Measurements from ENCODE around the gene MYO10. TPM values are rescaled to one million over a fixed set of nuclear protein-coding genes. Genes with fewer than 3 reads are reported as not detected.
"Not testable (repeated sequence)": the region's sequence is repeated elsewhere in the genome, so short reads cannot be mapped to it uniquely, and the experiment has no call there.

MYO10 gene
- total RNA-seq, 2 experiments from 2014 or later: 0.04 TPM; not detected in 1

DNA sequence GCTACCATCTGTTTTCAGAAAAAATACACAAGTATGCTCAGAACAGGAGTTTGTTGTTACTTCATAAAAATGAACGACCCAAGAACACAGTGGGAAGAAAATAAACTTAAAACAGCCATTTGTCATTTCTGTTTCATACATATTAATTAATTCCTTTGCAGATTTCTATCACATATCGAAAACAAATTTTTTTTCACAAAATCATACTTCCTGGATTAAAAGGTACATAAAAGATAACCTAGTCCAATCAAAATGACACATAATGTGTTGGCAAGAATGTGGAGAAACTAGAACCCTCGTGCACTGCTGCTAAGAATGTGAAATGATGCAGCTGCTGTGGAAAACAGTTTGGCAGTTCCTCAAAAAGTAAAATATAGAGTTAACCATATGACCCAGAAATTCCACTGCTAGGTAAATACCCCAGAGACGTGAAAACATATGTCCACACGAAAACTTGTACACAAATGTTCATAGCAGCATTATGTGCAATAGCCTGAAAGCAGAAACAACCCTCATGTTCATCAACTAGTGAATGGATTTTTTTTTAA, 46.0 kb downstream of the MYO10 start:
- CTCF ChIA-PET: no interaction called here
- POLR2A ChIA-PET: no interaction called here

DNA sequence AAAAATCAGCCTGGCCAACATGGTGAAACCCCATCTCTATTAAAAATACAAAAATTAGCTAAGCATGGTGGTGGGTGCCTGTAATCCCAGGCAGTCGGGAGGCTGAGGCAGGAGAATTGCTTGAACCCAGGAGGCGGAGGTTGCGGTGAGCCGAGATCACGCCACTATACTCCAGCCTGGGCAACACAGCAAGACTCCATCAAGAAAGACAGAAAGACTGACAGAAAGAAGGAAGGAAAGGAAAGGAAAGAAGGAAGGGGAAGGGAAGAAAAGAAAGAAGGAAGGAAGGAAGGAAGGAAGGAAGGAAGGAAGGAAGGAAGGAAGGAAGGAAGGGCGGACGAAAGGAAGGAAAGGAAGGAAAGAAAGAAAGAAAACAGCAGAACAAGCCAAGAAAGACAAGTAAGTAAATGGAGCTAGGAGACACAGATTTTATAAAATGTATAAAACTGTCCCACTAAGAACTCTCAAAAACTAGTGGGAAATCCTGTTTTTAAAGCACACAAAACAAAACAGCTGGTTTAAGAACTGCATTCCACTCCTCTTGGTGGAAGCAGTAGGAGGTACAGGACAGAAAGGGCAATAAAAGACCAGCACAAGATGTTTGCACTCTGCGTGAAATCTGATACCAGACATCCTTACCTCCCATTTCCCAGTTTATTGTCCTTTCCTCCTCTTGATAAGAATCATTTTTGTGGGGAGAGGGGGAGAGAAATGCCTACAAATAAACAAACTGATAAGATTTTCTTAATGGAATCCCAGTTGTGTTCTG, 46.7 kb downstream of the MYO10 start:
- ChIA-PET POLR2A (no interaction called here), CTCF (no interaction called here)

DNA sequence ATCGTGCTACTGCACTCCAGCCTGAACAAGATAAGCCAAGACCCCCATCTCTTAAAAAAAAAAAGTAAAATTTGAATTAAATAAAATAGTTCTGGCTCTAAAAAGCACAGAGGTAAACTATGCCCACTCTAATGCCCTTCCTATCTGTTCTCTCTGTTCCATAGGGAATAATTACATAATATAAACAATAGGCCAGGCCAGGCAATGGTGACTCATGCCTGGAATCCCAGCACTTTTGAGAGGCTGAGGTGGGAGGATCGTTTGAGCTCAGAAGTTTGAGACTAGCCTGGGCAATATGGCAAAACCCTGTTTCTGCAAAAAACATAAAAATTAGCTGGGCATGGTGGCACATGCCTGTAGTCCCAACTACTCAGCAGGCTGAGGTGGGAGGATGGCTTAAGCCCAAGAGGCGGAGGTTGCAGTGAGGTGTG, 47.4 kb downstream of the MYO10 start:
- ChIA-PET CTCF (no interaction called here), POLR2A (no interaction called here)

DNA sequence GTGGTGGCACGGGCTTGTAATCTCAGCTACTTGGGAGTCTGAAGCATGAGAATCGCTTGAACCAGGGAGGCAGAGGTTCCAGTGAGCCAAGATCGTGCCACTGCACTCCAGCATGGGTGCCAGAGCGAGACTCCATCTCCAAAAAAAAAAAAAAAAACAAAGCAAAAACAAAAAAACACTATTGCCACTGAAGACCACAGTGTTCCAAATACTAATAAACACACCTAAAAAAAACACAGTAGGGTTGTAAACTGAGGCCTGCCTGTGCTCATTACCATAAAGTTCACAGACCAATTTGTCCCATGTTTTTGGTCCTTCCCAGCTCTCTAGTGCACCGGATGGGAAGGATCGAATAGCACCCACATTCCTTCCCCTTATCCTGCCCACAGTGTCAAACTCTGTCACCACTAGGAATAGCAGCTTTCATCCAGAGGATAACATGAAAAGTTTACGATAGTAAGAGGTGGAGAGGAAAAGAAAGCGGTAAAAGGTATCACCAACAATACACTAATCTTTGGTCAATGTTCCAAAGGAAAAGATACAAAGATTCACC, 49.2 kb downstream of the MYO10 start:
- POLR2A ChIA-PET: no interaction called here
- CTCF ChIA-PET: interaction anchor here (0.7 kb wide), 1 partner anchor 18 kb away, joined by 3 read pairs; no protein-coding TSS in a partner anchor

DNA sequence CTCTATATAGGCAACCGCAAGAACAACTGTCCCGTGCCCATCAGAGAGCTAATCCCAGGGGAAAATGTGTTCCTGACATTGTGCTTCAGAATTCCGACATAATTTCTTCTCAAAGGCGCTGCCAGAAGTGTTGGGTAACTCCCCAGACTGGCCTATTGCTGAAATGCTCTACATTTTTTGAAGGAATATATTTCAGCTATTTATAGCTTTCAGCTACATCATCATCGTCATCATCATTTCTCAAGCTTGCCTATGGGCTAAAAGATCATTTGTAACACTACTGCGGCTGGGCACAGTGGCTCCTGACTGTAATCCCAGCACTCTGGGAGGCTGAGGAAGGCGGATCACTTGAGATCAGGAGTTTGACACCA, 49.7 kb downstream of the MYO10 start:
- CTCF ChIA-PET: interaction anchor here (0.7 kb wide), 1 partner anchor 18 kb away, joined by 3 read pairs; no protein-coding TSS in a partner anchor
- POLR2A ChIA-PET: no interaction called here

DNA sequence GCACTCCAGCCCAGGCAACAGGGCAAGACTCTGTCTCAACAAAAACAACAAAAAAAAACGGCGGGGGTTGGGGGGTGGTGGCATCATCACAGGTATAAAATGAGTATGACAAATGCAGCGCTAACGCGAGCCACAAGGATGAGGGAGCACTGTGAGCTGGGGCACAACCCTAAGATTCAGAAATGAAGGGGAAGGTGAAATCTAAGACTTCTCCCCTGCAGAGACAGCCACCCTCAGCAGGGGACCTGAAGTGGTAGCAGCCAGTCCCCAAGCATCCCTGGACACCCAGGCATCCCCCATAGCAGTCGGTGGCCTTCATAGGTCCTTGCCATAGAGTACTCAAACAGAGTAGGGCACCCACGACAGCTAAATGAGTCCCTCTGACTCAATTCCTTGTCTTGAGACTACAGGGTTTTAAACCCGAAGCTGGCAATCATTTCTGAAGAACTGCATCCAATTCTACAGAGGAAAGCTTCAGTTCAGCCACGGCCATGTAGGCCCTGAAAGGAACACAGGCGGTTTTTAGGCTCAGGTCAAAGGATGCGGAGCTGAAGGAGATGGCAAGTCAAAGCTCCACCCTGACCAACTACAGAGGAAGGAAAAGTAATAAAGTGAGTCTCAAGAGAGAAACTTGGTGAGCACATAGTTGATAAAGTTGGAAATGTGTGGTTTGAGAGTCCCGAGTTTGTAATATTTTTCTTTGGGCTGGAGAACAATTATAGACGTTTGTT, 50.3 kb downstream of the MYO10 start:
- ChIA-PET POLR2A (no interaction called here), CTCF (interaction anchor here (0.7 kb wide), 1 partner anchor 19 kb away, joined by 3 read pairs; no protein-coding TSS in a partner anchor)

DNA sequence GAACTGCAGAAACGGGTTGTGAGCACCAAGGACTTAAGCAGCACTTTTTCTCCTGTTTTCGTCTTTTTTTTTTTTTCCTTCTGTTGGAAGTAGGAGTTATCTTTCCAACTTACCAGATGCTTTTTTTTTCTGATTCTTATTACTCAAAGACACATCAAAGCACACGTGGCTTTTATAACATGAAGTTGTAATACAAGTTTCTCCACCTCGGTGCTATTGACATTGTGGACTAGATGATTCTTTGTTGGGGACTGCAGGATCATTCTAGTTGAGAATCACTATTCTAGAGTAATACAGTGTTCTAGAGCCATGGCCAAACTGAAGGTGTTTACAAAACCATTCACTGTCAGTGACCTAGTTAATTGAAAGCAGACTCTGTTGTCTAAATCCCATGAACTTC, 51.5 kb downstream of the MYO10 start:
- ChIA-PET CTCF (no interaction called here), POLR2A (no interaction called here)

DNA sequence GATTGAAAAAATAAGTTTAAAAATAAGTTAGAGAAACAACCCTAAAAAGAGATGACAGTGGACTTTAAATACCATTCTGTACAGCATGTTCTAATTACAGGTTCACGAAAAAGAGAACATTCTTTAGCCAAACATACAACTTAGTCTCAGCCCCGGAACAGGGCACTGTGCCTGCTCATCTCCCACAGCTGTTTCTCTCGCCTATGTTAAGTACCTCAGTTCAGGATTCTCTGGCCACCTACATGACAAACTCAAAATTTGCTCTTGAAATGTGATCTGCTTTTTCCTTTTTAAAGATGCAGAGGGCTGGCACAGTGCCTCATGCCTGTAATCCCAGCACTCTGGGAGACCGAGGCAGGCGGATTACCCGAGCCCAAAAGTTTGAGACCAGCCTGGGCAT, 52.3 kb downstream of the MYO10 start:
- CTCF ChIA-PET: no interaction called here
- POLR2A ChIA-PET: no interaction called here

DNA sequence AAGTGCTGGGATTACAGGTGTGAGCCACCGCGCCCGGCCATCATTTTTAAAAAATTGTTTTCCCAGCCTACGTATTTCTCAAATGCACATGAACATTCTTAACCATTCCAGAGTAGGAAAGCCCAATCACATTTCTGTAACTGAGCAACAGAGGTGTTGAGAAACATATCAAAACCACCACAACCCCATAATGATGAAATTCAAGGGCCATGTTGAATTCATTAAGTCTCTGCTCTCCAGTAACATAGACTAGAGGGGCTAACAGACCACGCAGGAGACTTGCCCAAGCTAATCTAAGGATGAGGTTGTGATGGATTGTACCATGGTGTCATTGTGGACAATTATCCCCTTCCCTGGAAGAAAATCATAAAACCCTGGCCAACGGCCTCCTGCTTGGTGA, 52.9 kb downstream of the MYO10 start:
- ChIA-PET POLR2A (no interaction called here), CTCF (no interaction called here)

DNA sequence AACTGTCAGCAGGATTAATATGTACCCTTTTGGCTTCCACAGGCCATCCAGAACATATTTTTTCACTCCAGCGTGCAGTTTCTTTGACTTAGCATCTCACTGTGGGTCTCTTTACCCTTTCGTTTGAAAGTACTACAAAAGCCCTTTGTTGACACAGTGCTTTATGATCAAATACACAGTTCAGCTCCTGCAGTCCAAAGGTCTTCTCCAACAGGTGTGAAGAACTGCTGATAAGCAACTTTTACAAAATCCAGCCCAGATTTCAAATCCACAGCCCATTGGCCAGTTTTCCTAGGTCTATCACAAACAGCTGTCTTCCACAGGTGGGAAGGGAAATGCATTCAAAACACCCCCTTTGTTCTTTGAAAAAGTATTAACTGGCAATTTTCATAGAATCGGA, 54.8 kb downstream of the MYO10 start:
- POLR2A ChIA-PET: no interaction called here
- CTCF ChIA-PET: no interaction called here

DNA sequence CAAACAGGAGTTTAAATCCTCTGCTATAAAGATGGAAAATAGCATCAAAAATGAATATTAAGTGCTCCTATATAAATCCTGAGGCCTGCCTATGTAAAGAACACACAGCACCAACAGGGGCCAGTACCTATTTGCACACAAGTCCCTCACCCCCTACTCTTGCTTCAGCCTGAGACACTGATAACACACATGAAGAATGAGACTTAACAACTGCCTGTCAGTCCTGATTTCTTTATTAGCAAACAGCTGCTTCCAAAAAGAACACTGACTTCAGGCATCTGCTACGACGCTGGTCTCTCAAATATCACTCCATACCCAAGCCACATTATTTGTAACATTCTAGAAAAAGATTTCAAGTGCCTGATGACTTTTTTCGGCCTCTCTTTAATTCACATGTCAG, 55.5 kb downstream of the MYO10 start:
- ChIA-PET CTCF (no interaction called here), POLR2A (no interaction called here)

DNA sequence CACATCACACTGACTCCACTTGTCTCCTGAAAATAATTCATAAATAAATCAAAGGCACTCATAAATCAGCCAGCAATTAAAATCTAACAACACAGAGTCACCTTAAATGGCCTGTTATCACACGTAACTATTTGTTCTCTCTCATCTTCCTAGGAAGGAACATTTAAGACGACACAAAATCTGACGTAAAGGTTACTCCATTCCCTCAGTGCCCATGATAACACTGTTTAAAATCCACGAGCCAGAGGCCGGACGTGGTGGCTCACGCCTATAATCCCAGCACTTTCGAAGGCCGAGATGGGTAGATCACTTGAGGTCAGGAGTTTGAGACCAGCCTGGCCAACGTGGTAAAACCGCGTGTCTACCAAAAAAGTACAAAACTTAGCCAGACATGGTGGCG, 56.4 kb downstream of the MYO10 start:
- CTCF ChIA-PET: no interaction called here

DNA sequence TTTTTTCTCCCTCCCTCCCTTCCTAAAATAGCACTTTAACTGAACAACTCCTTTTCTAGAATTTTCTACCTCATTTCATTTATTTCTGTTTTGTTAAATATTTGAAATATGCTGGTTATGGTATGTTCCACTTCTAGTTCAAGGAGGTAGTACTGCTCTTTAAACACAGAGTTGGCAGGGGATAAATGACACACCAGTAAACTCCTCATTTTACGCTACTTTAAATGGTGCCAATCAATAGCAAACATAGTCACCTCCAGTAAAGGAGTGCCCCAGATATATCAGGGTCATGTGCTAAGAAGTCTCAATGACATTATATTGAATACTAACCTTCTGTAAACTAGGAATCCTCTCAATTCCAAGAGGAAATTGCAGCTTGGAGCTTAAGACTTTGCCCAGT, 56.9 kb downstream of the MYO10 start:
- ChIA-PET CTCF (no interaction called here), POLR2A (no interaction called here)

More for the DNA sequence above, 56.4 kb downstream of the MYO10 start:
- POLR2A ChIA-PET: no interaction called here

DNA sequence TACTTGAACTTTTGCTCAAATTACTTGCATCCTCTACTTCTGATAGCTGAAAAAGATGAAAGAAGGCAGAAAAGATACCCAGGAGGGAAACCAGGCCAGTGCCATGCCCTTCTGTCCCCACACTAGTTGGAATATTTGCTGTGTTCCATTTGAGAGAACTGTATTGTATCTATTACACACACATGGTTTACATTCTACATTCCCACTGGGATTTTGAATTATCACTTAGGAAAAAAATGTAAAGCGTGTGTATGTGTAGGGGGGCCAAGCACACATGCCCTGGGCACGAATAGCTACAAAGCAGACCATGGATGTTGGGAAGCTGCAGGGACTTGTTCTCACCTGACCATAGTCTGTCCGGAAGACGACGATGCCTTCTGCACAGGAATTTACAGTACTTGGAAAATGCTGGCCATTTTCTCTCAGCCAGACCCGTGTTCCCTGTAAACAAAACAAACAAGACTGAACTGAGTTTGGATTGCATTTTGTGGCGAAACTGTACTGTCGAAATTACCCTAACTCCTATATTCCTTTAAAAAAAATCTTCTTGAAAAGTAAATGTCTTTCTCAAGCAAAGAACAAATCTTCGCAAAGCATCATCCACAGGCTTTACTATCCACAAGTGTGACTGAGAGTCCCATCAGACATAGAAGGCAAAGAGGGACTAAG, 58.7 kb downstream of the MYO10 start:
- POLR2A ChIA-PET: no interaction called here
- CTCF ChIA-PET: interaction anchor here (0.7 kb wide), 1 partner anchor 865 kb away, joined by 3 read pairs; no protein-coding TSS in a partner anchor

DNA sequence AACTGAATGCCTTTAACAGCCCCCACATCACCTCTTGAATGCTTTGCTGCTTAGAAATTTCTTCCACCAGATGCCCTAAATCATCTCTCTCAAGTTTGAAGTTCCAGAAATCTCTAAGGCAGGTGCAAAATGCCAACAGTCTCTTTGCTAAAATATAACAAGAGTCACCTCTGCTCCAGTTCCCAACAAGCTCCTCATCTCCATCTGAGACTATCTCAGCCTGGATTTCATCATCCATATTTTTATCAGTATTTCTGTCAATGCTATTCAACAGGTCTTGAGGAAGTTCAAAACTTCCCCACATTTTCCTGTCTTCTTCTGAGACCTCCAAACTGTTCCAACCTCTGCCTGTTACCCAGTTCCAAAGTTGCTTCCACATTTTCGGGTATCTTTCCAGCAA, 61.7 kb downstream of the MYO10 start:
- CTCF ChIA-PET: interaction anchor here (0.8 kb wide), 1 partner anchor 17 kb away, joined by 5 read pairs; no protein-coding TSS in a partner anchor
- POLR2A ChIA-PET: not testable (repeated sequence)

DNA sequence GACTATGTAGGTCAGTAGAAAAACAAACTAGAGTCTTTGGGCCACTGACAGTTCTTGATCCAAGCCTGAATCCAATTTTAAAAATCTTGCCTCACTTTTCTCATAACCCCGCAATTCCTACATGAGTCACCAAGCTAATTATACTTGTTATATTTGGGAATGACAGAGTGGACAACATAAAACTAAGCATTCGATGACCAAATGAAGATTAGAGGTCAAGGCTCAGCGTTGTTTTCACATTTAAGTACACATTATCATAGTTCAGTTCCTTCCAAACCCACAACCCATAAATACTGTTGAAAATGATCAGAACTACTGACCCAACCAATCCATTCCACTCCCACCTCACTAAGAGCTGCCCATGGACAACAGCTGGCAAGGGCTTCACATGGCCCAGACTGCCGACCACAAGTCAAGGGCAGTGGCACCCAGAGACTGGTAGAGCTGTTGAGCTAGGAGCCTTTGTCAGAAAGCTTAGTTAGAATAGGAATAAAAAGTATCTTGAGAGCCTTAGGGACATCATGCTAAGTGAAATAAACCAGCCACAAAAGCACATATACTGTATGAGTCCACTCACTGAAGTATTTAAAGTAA, 64.2 kb downstream of the MYO10 start:
- ChIA-PET CTCF (no interaction called here), POLR2A (interaction anchor here (0.7 kb wide), 1 partner anchor 639 kb away, joined by 3 read pairs; no protein-coding TSS in a partner anchor)

DNA sequence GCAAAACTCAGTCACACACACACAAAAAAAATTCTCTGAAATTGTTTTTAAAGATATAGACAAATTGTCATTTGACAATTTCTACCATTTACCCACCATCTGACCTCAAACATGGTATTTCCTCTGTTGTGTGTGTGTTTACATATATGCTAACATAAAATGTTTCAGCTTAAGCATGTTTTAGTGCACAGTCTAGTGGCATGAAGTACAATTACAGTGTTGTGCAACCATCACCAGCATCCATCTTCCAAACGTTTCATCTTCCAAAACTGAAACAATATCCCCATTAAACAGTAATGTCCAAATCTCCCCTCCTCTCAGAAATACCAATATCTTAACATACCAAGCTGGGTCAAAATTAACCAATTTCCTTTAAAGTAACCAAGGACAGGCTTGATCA, 65.2 kb downstream of the MYO10 start:
- CTCF ChIA-PET: no interaction called here
- POLR2A ChIA-PET: no interaction called here

DNA sequence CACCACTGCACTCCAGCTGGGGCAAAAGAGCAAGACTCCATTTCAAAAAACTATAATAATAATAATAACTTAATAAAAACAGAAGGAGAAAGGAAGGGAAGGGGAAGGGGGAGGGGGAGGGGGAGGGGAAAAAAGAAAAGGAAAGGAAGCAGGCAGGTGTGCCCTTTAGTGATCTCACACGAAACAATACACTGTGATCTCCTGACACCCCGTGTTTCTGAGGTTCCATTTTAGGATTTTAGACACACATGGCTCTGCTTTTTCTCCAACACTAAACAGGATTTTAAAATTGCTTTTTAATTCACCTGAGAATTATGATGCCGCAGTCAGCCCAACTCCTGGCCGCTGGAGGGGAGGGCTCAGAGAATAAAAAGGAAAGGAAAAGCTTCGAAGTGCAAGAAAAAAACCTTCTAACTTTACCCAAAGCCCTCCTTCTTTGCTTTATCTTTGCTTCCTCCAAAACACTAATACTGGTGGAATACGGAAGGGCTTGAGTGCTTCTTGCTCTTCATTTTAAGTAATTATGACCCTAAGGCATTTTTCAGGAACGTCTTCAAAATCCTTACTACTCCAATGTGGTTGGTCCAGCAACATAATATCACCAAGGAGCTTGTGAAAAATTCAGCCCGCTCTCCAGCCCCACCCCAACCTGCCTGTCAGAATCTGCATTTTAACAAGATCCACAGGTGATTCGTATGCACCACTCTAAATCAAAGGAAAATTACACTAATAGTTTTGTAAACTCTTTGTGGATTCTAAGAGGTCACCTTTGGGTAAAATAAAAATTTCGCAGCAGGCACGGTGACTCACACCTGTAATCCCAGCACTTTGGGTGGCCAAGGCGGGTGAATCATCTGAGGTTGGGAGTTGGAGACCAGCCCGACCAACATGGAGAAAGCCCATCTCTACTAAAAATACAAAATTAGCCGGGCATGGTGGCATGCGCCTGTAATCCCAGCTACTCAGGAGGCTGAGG, 66.0 kb downstream of the MYO10 start:
- ChIA-PET POLR2A (no interaction called here), CTCF (no interaction called here)

DNA sequence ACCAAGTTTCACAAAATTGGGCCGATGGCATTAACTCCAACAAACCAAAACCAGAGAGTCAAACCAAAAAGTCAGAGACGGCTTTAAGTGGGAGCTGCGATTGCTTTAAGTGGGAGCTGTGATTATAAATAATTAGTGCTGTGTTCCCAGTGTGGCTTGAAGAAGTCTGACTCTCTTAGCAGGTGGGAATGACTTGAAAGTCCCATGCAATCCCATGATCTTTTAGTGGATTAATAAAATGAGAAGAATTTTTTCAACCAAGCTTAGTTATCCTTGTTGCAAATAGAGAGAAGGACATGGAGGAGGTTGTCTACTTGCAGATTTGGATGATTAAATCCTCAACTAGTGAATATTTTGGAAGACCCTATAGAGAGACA, 68.5 kb downstream of the MYO10 start:
- ChIA-PET POLR2A (no interaction called here), CTCF (no interaction called here)
